Transverse colon (tissue), 4 donors: Measurements from ENCODE around the gene TRIM69. TPM values are rescaled to one million over a fixed set of nuclear protein-coding genes. Genes with fewer than 3 reads are reported as not detected.
"Not testable (repeated sequence)": the region's sequence is repeated elsewhere in the genome, so short reads cannot be mapped to it uniquely, and the experiment has no call there.

Experiments used
- DNase-seq: peaks from one replicate; pipeline ENCODE4 v3.0.0-alpha.2; 2019
- H3K27ac ChIP-seq, 4 donors: fragments of 200-600 bp; sonication (generic); 2 replicates each; pipeline ENCODE4 v1.5.1; 2016 to 2018; ENCODE audit warnings: inconsistent platforms in 4 of 4
- H3K27me3 ChIP-seq: fragments of 200-600 bp; sonication (generic); 2 replicates; pipeline ENCODE4 v1.5.1; 2017; ENCODE audit warnings: inconsistent platforms
- H3K36me3 ChIP-seq, 4 donors: fragments of 200-600 bp; sonication (generic); 2 replicates each; pipeline ENCODE4 v1.5.1; 2017 to 2019; ENCODE audit warnings: inconsistent platforms in 4 of 4
- H3K4me1 ChIP-seq, 4 donors: fragments of 200-600 bp; sonication (generic); 2 replicates each; pipeline ENCODE4 v1.5.1; 2017 to 2020; ENCODE audit warnings: inconsistent platforms in 4 of 4
- H3K4me3 ChIP-seq, 4 donors: fragments of 200-600 bp; sonication (generic); 1 replicate in 1 of 4; 2 replicates in 3 of 4; pipeline versions ENCODE4 v1.5.1 to v1.6.1; 2017 to 2019; ENCODE audit warnings: inconsistent platforms in 4 of 4
- H3K9me3 ChIP-seq, 2 donors: fragments of 200-600 bp; sonication (generic); 2 replicates each; pipeline ENCODE4 v1.5.1; 2017 to 2019; ENCODE audit warnings: inconsistent platforms in 2 of 2
- CTCF ChIP-seq, 5 experiments: fragments of 200-600 bp in 3 of 5; fragments of 450-650 bp in 2 of 5; sonication (generic) in 3 of 5; IDR thresholded peaks; 1 replicate in 2 of 5; 2 replicates in 3 of 5; pipeline ENCODE4 v1.5.1; 2016 to 2017; ENCODE audit warnings: antibody characterized with exemption in 5 of 5, inconsistent platforms in 3 of 5, mild to moderate bottlenecking in 2 of 5, moderate library complexity in 1 of 5
- EP300 ChIP-seq: sonication (generic); formaldehyde crosslinking; IDR thresholded peaks from one replicate; pipeline ENCODE4 v1.6.1; 2017; ENCODE audit warnings: antibody characterized with exemption, low read depth
- POLR2A ChIP-seq: fragments of 450-650 bp; IDR thresholded peaks from one replicate; pipeline ENCODE4 v1.6.1; 2016; ENCODE audit warnings: antibody characterized with exemption, mild to moderate bottlenecking, moderate library complexity
- POLR2AphosphoS5 ChIP-seq, 3 donors: sonication (generic); formaldehyde crosslinking; IDR thresholded peaks; one replicate each; pipeline ENCODE4 v1.6.1; 2016; ENCODE audit warnings: antibody characterized with exemption in 3 of 3
- WGBS, 2 donors: methylation state at CpG; one replicate each; pipeline ENCODE4 v1.1.5; 2018; ENCODE audit warnings: low coverage in 1 of 2; 5-methylcytosine and 5-hydroxymethylcytosine counted together
- in situ Hi-C, 4 donors: fragments of 200-750 bp; cut with MboI; loops; one replicate each; pipeline versions ENCODE4 v1.15.0 to v1.15.1; 2017; ENCODE audit warnings: low sequenced_read_pairs in 3 of 4, low pct_ligation_motif_present in 1 of 4, low pct_unique_long_range_greater_than_20kb in 1 of 4
- intact Hi-C: fragments of 100-400 bp; cut with DNase I; formaldehyde crosslinking; loops from one replicate; pipeline ENCODE4 v1.15.1; 2023; ENCODE audit warnings: low total_unique reads
- total RNA-seq, 4 donors: library from RNA; depleted of rRNA; stranded (reverse); fragments of >200 nt; gene quantifications; one replicate each; pipeline ENCODE4 v1.1.0, GENCODE V29; 2016

TRIM69 gene
- total RNA-seq, 4 donors from 2014 or later: 5.6 to 17.3 (median 13.7) TPM

DNA sequence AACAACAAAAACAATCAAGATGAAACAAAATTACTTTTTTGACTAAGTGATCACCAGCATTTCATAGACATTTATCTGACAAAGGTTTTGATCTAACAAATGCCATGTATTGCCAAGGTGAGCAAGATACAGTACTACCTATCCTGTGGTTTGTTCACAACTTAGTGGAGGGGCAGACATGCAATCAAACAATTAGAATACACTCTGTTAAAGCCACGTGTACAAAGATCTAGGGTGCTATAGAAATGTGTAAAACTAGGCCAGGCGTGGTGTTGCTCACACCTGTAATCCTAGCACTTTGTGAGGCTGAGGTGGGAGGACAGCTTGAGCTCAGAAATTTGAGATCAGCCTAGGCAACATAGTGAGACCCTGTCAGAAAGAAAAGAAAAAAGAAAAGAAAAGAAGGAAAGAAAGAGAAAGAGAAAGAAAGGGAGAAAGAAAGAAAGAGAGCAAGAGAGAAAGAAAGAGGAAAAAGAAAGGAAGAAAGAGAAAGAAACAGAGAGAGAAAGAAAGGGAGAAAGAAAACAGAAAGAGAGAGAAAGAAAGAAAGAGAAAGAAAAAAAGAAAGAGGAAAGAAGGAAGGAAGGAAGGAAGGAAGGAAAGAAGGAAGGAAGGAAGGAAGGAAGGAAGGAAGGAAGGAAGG is 1.4 kb upstream of the TRIM69 start:
- Histone ChIP-seq H3K27me3 (no peaks in the 10 kb centered on the region), H3K36me3 (no peaks in the 10 kb centered on the region), H3K27ac (peak overlapping the region; percentile 54 to 75 (median 71)), H3K4me1 (peaks cover 0 to 34% (median 9%) of the 10 kb centered on the region in 4 donors), H3K4me3 (no peak overlapping the region), H3K9me3 (no peaks in the 10 kb centered on the region)
- 53% methylated on average over 2 of the region's 2 CpGs; no CpG with 5 or more reads in 1 of the 2 donors for WGBS, 2 donors
- intact Hi-C loops (no loop called here), in situ Hi-C loops (loop anchor here (5.0 to 10.0 kb wide), 3 partner anchors 70 to 140 kb away; partner anchors contain the start of gene SPG11 (in 4 of the 4))
- TF ChIP-seq POLR2A (no peak), CTCF (IDR thresholded peaks at IDR 0.05) (no peak), POLR2AphosphoS5 (IDR thresholded peaks at IDR 0.05) (no peak), EP300 (no peak)
- no peak for DNase-seq

DNA sequence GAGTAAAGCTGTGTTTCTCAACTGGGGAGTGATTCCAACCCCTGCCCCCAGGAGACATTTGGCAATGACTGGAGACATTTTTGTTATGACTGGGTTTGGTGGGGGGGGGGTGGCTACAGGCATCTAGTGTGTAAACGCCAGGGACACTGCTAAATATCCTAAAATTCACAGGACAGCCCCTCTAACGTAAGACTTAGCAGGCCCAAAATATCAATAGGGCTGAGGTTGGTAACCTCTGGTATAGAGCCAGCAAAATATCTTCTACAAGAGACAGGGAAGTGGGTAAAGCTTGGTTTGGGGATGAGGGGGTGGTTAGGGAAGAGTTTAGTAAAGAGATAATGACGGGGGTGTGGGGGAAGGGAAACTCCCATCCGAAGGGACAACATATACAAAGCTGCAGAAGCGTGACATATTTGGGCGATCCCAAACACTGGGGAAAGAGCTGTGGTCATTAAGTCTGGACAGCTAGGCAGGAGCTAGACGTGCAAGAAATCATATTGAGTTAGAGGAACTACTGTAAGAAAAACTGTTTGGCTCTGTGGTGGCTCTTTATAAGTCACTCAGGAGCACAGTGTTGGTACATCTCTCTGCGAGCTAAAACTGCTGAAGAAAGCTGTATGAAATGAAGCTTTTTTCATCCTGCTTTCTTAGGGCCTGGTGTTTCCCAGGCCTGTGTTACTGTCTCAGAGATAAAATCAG is 697 bp upstream of the TRIM69 start:
- intact Hi-C loops (no loop called here), in situ Hi-C loops (loop anchor here (5.0 to 10.0 kb wide), 3 partner anchors 71 to 141 kb away; partner anchors contain the start of gene SPG11 (in 4 of the 4))
- peak overlapping the region in 1 of 4 donors; percentile 2 for H3K4me3 ChIP-seq
- peaks cover 0 to 27% (median 3%) of the 10 kb centered on the region in 4 donors for H3K4me1 ChIP-seq
- no peaks in the 10 kb centered on the region for H3K9me3 ChIP-seq
- WGBS, 2 donors: 26 to 51% methylated on average over 6 to 8 of the region's 8 CpGs
- H3K27me3 ChIP-seq: no peaks in the 10 kb centered on the region
- no peaks in the 10 kb centered on the region for H3K36me3 ChIP-seq
- TF ChIP-seq POLR2A (no peak), POLR2AphosphoS5 (IDR thresholded peaks at IDR 0.05) (no peak), EP300 (no peak), CTCF (IDR thresholded peaks at IDR 0.05) (no peak)
- peak; percentile 35 for DNase-seq
- H3K27ac ChIP-seq: peak overlapping the region; percentile 54 to 75 (median 71)

DNA sequence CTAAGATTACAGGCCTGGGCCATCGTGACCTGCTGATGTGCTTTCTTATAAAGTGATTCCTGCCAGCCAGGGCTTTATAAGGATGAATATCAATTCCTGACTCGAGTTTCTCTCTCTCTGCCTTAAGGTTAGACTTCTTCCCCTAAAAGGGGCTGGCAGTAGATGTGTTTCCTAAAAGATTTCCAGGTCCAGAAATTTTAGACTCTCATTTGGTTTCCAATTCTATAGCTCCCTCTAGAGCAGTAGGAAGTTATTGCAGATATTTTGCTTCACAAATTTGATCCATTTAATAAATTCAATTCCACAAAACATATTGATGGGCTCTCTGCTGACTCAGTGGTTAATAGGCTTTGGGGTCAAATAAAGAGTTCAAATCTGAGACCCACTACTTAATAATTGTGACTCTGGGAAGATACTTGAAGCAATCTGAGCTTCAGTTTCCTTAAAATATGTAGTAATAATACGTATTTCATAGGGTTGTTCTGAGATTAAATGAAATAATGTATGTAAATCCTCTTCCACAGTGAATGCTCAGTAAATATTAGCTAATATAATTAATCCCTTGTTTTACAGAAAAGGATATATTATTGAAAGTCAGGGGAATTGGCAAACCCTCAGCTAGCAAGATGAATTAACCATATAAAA is 2.1 kb downstream of the TRIM69 start:
- in situ Hi-C loops: loop anchor here (5.0 to 10.0 kb wide), 3 partner anchors 74 to 144 kb away; partner anchors contain the start of gene SPG11 (in 4 of the 4)
- Histone ChIP-seq H3K4me1 (peaks cover 0 to 20% (median 2%) of the 10 kb centered on the region in 4 donors), H3K9me3 (no peaks in the 10 kb centered on the region), H3K36me3 (no peaks in the 10 kb centered on the region), H3K27ac (no peak overlapping the region), H3K4me3 (no peak overlapping the region), H3K27me3 (no peaks in the 10 kb centered on the region)
- DNase-seq: no peak
- TF ChIP-seq EP300: no peak
- TF ChIP-seq POLR2A: no peak
- TF ChIP-seq CTCF (IDR thresholded peaks at IDR 0.05): peak; percentile 67 to 83 (median 74)
- no peak for TF ChIP-seq POLR2AphosphoS5 (IDR thresholded peaks at IDR 0.05)
- WGBS, 2 donors: 61 to 63% methylated on average over 3 of the region's 3 CpGs
- intact Hi-C loops: loop anchor here (1.0 kb wide), 1 partner anchor 75 kb away; the partner anchor contains the start of gene SPG11

DNA sequence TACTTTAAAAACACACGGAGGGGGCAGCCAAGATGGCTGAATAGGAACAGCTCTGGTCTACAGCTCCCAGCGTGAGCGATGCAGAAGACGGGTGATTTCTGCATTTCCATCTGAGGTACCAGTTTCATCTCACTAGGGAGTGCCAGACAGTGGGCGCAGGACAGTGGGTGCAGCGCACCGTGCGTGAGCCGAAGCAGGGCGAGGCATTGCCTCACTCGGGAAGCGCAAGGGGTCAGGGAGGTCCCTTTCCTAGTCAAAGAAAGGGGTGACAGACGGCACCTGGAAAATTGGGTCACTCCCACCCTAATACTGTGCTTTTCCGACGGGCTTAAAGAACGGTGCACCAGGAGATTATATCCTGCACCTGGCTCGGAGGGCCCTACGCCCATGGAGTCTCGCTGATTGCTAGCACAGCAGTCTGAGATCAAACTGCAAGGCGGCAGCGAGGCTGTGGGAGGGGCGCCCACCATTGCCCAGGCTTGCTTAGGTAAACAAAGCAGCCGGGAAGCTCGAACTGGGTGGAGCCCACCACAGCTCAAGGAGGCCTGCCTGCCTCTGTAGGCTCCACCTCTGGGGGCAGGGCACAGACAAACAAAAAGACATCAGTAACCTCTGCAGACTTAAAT is 3.0 kb downstream of the TRIM69 start:
- H3K27ac ChIP-seq, DNase-seq, intact Hi-C loops, H3K27me3 ChIP-seq, H3K4me3 ChIP-seq, H3K36me3 ChIP-seq, H3K9me3 ChIP-seq: not testable (repeated sequence)
- peaks cover 0 to 20% (median 2%) of the 10 kb centered on the region in 4 donors for H3K4me1 ChIP-seq
- WGBS, 2 donors: 78 to 92% methylated on average over 12 to 22 of the region's 24 CpGs
- in situ Hi-C loops: loop anchor here (5.0 to 10.0 kb wide), 3 partner anchors 75 to 145 kb away; partner anchors contain the start of gene SPG11 (in 4 of the 4)

DNA sequence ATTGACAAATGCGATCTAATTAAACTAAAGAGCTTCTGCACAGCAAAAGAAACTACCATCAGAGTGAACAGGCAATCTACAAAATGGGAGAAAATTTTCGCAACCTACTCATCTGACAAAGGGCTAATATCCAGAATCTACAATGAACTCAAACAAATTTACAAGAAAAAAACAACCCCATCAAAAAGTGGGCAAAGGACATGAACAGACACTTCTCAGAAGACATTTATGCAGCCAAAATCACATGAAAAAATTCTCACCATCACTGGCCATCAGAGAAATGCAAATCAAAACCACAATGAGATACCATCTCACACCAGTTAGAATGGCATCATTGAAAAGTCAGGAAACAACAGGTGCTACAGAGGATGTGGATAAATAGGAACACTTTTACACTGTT is 7.1 kb downstream of the TRIM69 start:
- WGBS, 2 donors: 89 to 98% methylated on average over 1 to 2 of the region's 2 CpGs
- H3K27me3 ChIP-seq, H3K36me3 ChIP-seq, in situ Hi-C loops, intact Hi-C loops, H3K4me1 ChIP-seq, H3K4me3 ChIP-seq, H3K9me3 ChIP-seq, DNase-seq, H3K27ac ChIP-seq: not testable (repeated sequence)
